NCI-H2081 treated with DMSO at 0.1 percent for 48 hours (cell line): ENCODE results near the gene MACROD1.

ENCODE experiments used
- DNase-seq: peaks from one replicate; lab custom pipeline; 2025; lab: John Stamatoyannopoulos, UW

Gene MACROD1

DNA sequence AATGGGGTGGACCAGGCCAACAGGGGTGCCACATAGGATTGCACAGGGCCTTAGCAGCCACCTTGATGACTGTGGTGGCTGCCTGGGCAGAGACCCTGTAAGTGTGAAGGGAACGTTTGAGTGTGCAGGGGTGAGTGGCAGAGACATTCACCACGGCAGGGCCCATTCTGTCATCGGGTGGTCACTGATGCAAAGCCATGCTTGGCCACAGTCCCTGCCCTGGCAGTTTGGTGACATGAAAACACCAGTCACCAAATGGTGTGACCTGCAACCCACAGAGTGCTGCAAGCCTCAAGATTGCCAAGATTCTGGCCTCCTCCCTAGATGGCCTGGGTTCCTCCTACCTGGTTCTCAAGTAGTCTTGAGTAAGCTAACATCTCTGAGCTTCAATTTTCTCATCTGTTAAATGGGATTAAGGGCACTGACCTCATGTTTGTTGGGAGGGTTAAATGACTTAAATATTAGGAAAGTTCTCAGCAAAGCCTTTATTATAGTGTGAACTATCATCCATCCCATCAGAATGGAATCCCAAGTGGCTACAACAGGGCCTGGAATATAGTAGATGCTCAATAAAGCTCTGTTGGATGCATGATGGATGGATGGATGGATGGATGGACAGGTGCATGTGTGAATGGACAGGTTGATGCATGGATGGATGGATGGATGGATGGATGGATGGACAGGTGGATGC lies 53.0 kb downstream of the MACROD1 start:
- no peak for DNase-seq

DNA sequence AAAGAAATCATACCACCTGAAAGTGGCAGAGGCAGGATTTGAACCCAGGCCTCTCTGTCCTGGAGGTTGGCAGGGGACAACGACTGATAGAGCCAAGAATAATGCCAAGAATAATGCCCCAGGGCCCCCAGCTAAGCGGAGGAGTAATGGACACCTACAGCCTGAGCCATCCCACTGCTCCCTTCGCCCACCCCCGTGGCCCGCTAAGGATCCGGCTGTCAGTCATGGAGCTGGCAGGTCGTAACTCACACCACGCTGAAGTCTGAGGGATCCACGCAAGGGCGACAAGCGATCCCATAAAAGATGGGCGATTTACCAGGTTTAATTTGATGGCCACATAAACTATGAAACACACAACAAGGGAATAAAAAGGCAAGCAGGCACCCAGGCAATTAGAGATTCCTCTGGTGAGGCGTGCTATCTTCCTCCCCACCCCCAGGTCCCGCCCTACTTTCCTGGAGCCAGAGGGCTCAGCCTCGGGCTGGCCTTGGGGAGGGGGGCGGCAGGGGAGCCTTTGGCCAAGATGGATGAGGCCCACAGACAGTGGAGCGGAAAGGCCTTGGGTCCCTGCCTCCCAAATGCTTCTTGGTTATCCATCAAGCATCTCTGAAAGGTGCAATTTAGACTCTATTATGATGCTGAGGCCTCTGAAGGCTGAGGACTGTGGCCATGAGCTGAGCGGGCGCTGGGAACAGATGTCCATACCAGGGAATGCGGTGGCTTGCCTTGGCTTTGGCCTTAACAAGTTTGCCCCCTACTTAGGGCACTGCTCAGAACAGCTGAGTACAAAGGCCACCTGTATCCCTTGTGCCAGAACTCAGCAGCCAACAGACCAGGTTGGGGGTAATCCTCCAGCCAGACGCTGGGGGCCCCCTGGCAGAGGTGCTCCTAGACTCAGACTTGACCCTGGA lies 55.2 kb downstream of the MACROD1 start:
- no peak for DNase-seq

DNA sequence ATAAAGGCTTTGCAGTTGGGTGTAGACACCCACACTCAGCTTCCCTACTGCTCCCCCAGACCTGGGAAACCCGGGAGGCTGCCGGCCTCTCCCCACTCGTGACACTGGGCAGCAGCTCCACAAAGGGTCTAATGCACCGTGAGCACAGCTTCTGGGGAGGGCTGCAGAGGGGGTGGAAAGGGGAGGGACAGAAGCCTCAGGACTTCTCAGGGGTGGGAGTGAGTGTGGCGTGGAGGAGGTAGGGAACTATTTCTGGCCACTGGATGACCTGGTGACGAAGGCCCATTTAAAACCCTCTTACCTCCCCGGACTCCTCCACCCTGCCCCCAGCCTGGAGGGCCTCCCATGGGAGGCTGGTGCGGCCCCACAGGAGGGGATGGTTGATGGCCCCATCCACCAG lies 56.6 kb downstream of the MACROD1 start:
- DNase-seq, result no peak

DNA sequence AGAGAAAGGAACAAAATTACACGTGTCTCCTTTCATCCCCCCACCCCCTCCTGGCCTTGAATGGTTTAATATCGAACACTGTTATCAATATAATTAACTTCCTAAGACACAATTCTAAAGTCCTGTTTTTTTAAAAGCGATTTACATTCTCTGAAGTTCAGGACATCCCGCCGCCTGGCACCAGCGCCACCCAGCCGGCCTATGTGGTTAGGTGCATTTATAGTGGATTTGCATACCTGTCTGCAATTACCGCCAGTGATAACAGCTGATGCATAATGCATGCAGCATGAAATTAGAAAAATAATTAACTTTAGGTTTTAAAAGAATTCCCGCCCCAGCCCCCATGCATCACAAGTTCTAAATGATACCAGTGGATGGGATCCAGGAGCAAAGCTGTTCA lies 58.6 kb downstream of the MACROD1 start:
- no peak for DNase-seq

DNA sequence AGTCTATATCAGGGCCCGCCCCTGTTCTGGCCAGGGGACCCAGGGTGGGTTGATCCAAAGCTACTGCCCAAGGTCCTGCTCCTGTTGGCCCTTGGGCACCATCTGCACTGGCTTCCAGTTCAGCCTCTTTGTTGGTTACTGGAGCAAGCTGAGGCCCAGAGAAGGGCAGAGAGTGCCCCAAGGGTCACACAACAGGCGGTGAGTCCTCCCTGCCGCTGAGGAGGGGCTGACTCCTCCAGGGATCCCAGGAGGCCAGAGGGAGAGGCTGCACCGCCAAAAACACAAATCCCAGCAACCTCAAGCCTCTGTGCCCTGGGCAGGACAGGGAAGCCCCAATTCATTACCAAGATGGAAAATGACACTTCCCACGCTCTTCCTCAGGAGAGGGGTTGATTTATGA lies 61.3 kb downstream of the MACROD1 start:
- DNase-seq, result no peak

DNA sequence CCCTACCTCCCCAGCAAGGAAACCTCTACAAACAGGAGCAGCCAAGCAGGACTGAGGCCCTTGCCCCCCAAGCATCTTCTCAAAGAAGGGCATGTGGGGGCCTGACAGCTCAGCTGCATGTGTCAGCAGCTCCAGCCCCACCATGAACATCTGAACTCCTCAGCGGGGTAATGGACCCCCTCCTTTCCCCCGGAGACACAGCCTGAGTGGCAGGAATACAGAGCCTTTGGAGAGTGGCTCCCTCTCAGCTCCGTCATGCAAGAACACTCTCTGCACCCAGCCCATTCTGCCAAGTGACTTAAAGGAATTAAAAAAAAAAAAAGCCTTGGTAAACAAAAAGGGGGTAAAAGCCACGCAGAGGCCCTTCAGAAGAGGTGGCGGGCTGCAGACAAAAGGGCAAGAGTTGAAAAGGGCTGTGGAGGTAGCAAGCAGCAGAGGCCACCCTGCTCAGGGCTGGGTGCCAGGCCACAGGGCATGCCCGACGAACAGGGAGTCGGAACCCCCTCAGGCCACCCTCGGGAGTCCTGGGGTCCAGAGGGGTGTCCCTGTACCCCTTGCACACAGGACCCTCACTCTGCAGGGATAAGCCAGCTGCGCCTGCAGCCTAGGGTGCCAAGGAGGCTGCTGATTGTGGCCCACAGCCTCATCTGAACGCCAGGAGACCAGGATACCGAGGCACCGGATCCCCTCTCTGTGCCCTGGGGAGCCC lies 62.5 kb downstream of the MACROD1 start:
- no peak for DNase-seq

DNA sequence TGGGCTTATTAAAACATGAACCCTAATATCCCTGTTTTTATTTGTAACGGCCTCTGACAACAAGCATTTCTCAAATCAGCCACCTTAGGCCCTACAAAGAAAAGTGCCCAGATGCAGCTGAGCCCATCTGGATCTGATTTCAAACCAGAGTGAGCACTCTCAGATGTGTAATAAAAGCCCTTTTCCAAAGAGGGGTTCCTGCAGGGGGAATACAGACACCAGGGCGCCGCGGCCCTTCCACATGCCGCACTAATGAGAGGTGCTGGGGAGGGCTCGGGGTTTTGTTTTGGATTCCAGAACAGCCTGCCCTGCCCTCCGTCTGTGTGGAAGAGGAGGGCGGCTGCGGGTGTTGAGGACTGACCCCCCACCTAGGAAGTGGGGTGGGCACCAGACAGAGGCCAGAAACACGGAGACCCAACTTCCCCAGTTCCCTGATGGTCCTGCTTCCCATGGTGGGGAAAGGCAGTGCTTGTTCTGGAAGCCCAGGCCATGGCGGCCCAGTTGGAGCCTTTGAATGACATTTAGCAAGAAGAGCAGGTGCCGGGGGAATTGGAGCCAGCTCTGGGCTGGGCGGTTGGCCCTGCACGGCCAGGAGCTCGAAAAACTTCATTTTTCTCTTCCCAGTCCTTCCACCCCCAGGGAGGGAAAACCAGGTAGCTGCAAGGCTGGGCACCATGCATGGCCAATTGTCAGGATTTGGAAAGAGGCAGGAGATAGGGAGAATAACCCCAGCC lies 63.7 kb downstream of the MACROD1 start:
- no peak for DNase-seq

DNA sequence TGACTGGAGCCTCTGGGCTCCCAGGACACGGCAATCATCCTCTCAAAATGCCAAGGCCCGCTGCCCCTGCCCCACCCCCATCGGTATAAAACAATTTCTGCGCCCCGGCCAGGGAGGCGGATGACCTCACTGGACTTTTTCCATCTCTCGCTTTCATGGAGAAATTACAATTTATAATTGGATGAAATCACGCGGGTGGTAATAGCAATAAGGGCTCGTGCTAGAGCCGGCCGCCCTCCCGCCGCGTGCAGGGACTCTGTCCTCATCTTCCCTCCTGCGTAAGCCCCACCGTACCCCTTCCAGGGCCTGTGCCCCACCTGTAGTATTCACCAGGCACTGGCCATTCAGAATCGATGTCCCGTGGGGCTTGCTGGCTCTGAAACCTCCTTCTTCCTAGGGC lies 64.5 kb downstream of the MACROD1 start:
- no peak for DNase-seq

DNA sequence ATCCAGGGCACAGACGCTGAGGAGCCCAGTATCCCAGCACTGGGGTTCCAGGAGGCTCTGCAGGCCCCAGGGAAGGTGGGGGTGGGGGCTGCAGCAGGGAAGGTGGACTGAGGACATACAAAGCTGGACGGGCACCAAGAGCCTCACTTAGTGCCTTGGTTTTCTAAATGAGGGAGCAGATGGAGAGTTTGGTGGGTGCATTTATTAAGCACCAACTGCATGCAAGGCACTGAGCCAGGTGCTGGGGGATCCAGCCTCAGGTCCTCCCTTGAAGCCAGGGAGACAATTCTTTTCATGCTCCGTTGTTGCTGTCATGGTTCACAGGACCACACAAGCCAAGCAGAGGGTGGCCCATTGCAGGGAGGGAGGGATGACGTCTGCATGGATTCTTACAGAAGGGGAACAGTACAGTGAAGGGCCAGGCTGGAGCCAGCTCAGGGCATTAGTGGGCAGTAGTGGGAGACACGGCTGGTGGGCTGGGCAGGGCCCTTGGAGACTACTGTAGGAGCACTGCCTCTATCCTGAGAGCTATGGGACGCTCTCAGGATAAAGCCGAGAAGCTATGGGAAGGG lies 65.0 kb downstream of the MACROD1 start:
- DNase-seq, result no peak

DNA sequence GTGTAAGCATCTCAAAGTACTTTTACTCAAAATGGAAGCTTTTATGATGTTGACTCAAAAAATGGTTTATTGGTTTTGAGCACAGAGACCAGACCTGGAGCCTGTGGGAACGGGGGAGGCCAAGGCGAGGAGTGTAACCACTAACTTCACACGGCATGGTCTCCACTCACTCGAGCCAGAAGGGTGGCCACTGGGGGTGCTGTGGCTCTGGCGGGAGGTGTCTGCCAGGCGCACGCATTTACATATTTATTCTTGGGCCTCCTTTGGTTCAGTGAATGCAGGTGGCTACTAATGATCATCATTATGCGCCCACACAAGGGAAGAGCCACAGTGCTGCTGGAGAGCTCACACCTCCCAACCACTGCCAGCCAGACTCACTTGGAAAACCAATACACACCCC lies 65.6 kb downstream of the MACROD1 start:
- peak; percentile 42 for DNase-seq

DNA sequence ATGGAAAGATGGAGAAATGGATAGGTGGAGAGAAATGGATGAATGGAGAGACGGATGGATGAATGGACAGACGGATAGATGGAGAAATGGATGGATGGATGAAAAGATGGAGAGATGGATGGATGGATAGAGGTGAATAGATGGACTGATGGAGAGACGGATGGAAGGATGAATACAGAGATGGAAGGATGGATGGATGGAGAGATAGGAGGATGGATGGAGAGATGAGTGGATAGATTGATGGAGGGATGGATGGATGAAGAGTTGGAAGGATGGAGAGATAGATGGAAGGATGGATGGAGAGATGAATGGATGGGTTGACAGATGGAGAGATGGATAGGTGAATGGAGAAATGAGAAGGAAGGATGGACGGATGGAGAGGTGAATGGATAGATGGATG lies 66.5 kb downstream of the MACROD1 start:
- no peak for DNase-seq

DNA sequence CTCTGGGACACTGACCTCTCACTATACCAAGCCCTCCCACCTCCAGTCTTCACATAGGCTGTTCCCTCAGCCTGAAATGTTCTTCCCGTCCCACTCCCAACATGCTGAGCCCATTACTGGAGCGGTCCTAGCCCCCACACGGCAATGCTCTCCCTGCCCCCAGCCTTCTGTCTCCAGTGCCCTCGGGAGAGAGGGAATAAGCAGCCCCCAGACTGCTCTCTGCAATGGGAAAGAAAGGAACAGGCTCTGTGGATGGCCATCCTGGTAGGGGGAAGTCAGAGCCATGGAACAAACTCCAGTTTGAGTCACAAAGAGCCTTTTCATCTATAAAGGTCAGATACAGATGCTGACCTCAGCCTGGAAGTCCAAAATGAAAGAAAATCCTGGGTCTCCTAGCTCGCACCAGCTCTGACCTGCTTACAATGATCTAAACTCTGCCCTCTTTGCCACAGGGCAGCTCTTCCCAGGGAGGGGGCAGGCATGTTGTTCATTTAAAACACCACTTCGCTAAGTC lies 67.5 kb downstream of the MACROD1 start:
- DNase-seq, result no peak

DNA sequence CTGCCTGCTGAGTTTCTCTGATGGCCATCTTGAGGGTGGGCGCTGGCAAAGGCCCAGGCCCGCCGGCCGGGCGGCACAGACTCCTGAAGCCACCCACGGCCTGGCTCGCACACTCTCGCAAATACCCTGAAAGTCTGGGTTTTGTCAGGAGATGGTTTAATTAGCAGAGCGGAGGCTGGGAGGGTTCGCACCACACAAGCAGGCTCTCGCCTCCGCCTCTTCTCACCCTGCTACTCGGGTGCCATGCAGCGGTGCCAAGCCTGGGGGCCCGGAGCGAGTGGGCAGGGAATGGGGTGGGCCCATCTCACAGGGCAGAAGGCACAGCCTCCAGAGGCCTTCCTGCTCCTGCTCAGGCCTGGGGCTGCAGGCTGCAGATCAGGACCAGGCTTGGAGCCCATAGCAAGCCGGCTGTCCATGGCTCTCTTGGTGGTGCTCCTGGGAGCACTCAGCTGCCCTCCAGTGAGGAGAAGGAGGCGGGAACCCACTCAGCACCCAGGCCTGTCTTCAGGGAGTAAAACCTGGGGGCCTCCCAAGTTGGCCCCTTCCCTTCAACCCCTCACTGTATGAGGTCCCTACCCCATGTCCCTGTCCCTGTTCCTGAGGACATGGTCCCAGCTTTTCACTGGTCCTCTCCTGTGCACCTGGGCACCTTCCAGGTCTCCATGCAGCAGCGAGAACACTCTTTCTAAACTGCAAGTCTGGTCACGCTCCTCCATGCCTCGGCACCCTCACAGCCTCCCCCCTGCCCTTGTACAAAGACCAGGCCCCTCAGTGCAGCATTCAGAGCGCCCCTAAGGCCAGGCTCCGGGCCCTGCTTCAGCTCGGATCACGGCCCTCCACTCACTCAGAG lies 68.2 kb downstream of the MACROD1 start:
- DNase-seq, result no peak

DNA sequence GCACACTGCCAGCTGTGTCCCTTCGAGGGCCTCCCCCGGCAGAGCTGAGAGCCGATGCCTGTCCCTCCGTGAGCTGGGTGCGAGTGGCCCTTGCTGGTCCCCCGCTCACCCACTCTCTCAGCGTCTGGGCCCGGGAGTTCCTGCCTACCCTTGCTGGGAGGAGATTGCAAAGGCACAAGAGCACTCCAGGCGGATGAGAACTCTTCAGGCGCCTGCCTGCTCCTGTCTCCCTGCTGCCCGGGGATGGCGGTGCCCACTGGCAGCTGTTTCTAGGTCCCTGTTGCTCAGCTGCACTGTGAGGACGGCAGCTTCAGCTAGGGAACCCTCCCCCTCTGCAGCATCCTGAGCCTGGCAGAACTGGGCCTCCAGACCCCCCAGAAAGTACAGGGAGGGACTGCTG lies 69.1 kb downstream of the MACROD1 start:
- DNase-seq, result no peak

DNA sequence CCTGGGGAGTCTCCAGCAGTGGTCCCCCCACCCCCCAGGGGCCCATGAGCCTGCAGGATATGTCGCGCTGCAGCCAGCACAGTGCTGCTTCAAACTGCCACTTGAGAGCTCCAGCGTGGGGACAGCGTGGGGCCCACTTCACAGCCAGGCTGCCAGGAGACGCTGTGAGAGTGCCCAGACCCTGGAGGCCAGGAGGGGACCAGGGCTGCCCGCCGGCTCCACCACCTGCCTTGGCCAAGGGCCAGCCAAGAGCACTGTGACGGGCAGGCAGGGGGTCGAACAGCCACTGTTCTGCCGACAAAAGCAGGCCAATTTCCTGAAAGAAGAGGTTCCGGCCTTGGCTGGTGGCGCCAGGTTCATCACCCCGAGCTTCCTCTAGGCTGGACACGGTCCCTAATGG lies 70.0 kb downstream of the MACROD1 start:
- no peak for DNase-seq

DNA sequence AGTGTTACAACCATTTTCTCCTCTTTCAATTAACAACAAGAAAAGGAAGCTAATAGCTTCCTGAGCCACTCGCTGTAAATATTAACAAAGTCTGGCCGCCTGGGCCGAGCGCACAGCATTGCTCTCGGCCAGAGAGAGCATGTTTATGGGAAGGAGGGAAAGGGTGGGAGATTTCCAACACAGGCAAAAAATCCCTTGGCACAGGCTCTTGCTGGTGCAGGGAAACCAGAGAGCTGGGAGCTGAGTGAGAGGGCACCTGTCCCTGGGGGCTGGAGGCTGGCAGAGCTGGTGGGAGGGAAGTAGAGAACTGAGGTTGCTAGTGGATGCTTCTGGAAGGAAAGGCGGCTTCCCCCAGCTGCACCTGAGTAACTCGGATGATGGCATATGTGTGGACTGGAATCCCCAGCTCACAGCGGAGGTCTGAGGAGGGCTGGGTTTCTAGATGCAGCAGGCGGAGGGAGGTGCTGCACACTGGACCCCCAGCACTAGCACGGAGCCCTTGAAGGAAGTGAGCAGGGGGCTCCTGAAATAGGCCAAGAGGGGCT lies 70.6 kb downstream of the MACROD1 start:
- no peak for DNase-seq

DNA sequence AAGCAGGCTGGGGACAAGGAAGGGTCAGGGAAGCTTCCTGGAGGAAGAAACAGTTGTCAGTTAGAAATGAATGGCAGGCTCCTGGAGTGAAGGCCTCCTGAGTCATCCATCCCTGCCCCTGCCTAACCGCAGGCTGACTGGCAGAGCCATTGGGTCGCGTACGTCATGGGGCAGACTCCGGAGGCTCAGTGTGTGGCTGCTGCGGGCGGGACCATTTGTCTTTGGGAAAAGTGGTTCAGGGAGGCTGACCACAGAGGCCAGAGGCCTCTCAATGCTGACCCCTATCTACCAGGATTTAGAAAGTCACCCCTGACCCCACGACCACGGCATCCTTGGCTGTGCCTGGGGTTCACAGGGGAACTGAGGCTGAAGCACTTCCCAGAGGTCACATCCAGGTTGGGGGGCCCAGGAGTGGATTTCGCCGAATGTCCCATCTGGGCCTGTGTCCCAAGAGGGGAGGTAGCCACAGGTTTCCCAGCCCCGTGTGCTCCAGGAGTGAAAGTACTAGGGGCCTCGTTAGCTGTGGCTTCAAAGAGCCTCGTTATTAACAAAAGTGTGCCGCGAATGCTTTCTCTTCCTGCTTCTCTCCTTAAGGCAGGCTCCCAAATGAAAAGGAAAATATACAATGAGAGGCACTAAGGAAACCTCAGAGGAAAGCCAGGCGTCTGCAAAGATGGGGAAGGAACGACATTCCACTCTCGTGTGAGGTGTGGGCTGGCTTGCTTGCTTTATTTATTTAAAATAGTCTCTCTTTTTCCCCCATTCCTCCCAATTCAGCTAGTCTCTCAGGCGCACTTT lies 71.3 kb downstream of the MACROD1 start:
- DNase-seq, result no peak

DNA sequence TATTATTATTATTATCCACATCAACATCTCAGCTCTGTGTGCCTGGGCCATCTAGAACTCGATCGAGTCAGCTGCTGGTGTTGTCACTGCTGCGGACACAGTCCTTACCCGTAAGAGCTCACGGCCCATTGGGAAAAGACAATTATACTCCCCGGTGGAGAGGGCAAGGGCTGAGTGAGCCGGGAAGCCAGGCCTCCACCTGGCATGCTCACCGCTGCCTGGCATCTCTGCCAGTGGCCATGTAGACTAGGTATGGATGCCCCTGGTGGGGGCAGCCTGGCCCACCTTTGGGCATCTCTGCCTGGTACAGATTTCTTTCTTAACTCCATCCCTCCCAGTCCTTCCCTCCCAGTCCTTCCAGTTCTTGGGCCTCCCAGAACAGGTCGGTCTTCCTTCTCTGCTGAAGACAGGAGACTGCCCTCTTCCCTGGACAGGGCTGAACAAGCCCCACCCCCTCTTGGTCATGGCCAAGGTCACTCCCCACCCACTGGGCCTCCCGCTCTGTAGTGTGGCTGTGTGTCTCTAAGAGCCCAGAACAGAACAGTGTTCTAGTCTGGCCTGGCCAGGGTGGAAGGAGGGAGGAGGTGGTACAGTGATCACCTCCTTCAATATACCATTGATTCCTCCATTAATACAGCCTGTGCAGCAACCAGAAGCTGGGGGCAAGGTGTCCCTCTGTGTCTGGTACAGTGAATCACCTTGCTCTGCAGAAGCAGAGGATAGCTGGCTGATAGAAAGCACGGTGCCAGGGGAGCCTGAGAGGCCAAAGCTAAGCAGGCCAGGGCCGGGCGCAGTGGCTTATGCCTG lies 72.5 kb downstream of the MACROD1 start:
- DNase-seq, result no peak

DNA sequence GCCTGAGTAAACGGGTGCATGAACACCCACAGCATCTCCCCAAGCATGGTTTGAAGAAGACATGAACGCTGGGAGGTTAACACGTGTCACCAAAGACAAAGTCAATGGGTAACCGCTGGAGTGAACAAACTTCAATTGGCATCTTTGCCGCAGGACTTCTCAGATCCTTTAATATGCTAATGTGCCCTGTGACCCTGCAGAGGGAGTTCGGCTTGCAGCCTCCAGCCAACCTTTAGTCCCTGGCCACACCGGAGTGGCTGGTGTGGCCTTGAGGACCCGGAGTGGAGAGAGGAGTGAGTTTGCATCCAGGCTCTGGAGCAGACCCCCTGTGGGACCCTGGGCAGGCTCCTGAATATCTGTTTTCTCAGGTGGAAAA lies 73.2 kb downstream of the MACROD1 start:
- DNase-seq, result no peak
